HepG2 (cell line): ENCODE results near the gene MINDY1. TPM values are rescaled to one million over a fixed set of nuclear protein-coding genes. Genes with fewer than 3 reads are reported as not detected.

ENCODE experiments used
- HMG20B ChIP-seq: conservative IDR thresholded peaks from 2 replicates; pipeline ENCODE4 v1.6.1; 2016; ENCODE audit warnings: missing genetic modification reagents, missing compliant biosample characterization
- JUNB ChIP-seq: sonication (generic); formaldehyde crosslinking; IDR thresholded peaks from 2 replicates; pipeline ENCODE4 v1.8.0; 2022; ENCODE audit warnings: missing genetic modification reagents, mild to moderate bottlenecking, borderline replicate concordance
- LBX2 ChIP-seq: sonication (generic); formaldehyde crosslinking; IDR thresholded peaks from 2 replicates; pipeline ENCODE4 v1.5.0; 2020; ENCODE audit warnings: missing genetic modification reagents, mild to moderate bottlenecking, borderline replicate concordance
- MIXL1 ChIP-seq: IDR thresholded peaks from 2 replicates; pipeline ENCODE4 v1.6.1; 2016
- NAIF1 ChIP-seq: sonication (generic); formaldehyde crosslinking; IDR thresholded peaks from 2 replicates; pipeline ENCODE4 v1.5.0; 2020; ENCODE audit warnings: mild to moderate bottlenecking, missing genetic modification reagents, borderline replicate concordance
- NFYC ChIP-seq: IDR thresholded peaks from 2 replicates; pipeline ENCODE4 v1.6.1; 2016; ENCODE audit warnings: missing genetic modification reagents, missing compliant biosample characterization
- PLSCR1 ChIP-seq: sonication (generic); formaldehyde crosslinking; IDR thresholded peaks from 2 replicates; pipeline ENCODE4 v1.5.0; 2020; ENCODE audit warnings: missing genetic modification reagents, mild to moderate bottlenecking, borderline replicate concordance
- REL ChIP-seq: sonication (generic); formaldehyde crosslinking; conservative IDR thresholded peaks from 2 replicates; pipeline ENCODE4 v1.8.0; 2022; ENCODE audit warnings: mild to moderate bottlenecking, missing genetic modification reagents, moderate library complexity
- SOX13 ChIP-seq, 3 experiments: fragments of 450-650 bp in 1 of 3; sonication (generic) in 1 of 3; formaldehyde crosslinking in 1 of 3; IDR thresholded peaks in 2 of 3; conservative IDR thresholded peaks in 1 of 3; 2 replicates each; pipeline versions ENCODE4 v1.5.0 to v1.6.1; 2016 to 2020; ENCODE audit warnings: antibody characterized with exemption in 1 of 3, mild to moderate bottlenecking in 1 of 3, missing compliant biosample characterization in 1 of 3, missing genetic modification reagents in 1 of 3, moderate library complexity in 1 of 3
- YEATS2 ChIP-seq: sonication (generic); formaldehyde crosslinking; IDR thresholded peaks from 2 replicates; pipeline ENCODE4 v1.4.0; 2020; ENCODE audit warnings: missing genetic modification reagents, borderline replicate concordance
- ZFP91 ChIP-seq: sonication (generic); formaldehyde crosslinking; IDR thresholded peaks from 2 replicates; pipeline ENCODE4 v1.9.0; 2022; ENCODE audit warnings: missing genetic modification reagents, mild to moderate bottlenecking, borderline replicate concordance
- ZNF318 ChIP-seq: sonication (generic); formaldehyde crosslinking; IDR thresholded peaks from 2 replicates; pipeline ENCODE4 v1.4.0; 2020; ENCODE audit warnings: mild to moderate bottlenecking, missing genetic modification reagents
- ZNF800 ChIP-seq: sonication (generic); formaldehyde crosslinking; IDR thresholded peaks from 2 replicates; pipeline ENCODE4 v1.4.0; 2020; ENCODE audit warnings: missing genetic modification reagents
- polyA plus RNA-seq, 8 experiments: library from polyadenylated mRNA; depleted of rRNA in 3 of 8; stranded (reverse) in 7 of 8; unstranded in 1 of 8; fragments of >200 nt; fragmentation: Illumina TruSeq in 4 of 8; extraction: Trizol in 4 of 8; gene quantifications; 2 replicates each; pipeline versions ENCODE4 v1.2.1 to v1.2.3, GENCODE V29; 2011 to 2016; ENCODE audit warnings: low read depth in 4 of 8, missing spikeins in 1 of 8, mixed read lengths in 1 of 8; ENCODE audit not compliant: insufficient read depth in 1 of 8
- total RNA-seq, 5 experiments: library from RNA; depleted of rRNA; stranded (reverse); fragments of >200 nt; fragmentation: Illumina TruSeq; extraction: Trizol; gene quantifications; 2 replicates each; pipeline ENCODE4 v1.2.3, GENCODE V29; 2016; ENCODE audit warnings: low read depth in 1 of 5

The MINDY1 gene
- total and polyA plus RNA-seq, 2 of the 13 experiments (the other 11 are each of a cell fraction or from before 2014, with no cell fraction given) = 11.1 to 15.0 TPM

GRCh38 chr1:150970808-150971582 is 35.7 kb downstream of the MINDY1 start (continued):
- TF ChIP-seq ZFP91 (CRISPR knock-in tag) (peak; percentile 72), REL (CRISPR knock-in tag) (no peak), SOX13 (IDR thresholded peaks at IDR 0.05) (peak; percentile 73; the same call in 1 of the 2 replicates), SOX13 (CRISPR knock-in tag; conservative IDR thresholded peaks at IDR 0.05 in 1 of 2, IDR thresholded peaks at IDR 0.05 in 1 of 2) (peak in 1 of 2 experiments; percentile 85; a peak in 3 of 4 replicates), PLSCR1 (no peak), NAIF1 (no peak), LBX2 (CRISPR knock-in tag) (no peak), ZNF800 (CRISPR knock-in tag) (no peak), HMG20B (CRISPR knock-in tag) (peak; percentile 87; the same call in 1 of the 2 replicates), MIXL1 (CRISPR knock-in tag) (peak; percentile 20; the same call in 1 of the 2 replicates), NFYC (no peak), ZNF318 (CRISPR knock-in tag) (no peak), YEATS2 (CRISPR knock-in tag) (no peak), JUNB (CRISPR knock-in tag) (no peak)
